Trophoblast cell (in vitro differentiated cells and primary cell): ENCODE results near the gene ULK4.

ENCODE experiments used
- DNase-seq, 2 donors: peaks; one replicate each; pipeline ENCODE4 v3.0.0-alpha.2; 2016
- H2AFZ ChIP-seq: 2 replicates; pipeline ENCODE4 v1.6.1; 2013; ENCODE audit warnings: low read length, moderate library complexity, mild to moderate bottlenecking; ENCODE audit not compliant: insufficient read depth, poor library complexity
- H2AK5ac ChIP-seq: 2 replicates; pipeline ENCODE4 v1.6.1; 2013; ENCODE audit warnings: mild to moderate bottlenecking, low read length
- H2BK120ac ChIP-seq: 2 replicates; pipeline ENCODE4 v1.6.1; 2013; ENCODE audit warnings: low read length, mild to moderate bottlenecking, moderate library complexity; ENCODE audit not compliant: insufficient read depth, poor library complexity
- H2BK12ac ChIP-seq: 2 replicates; pipeline ENCODE4 v1.6.1; 2013; ENCODE audit warnings: mild to moderate bottlenecking, low read length, moderate library complexity
- H2BK5ac ChIP-seq: 2 replicates; pipeline ENCODE4 v1.6.1; 2013; ENCODE audit warnings: low read length, low read depth, moderate library complexity, mild to moderate bottlenecking; ENCODE audit not compliant: poor library complexity
- H3K14ac ChIP-seq: 2 replicates; pipeline ENCODE4 v1.6.1; 2013; ENCODE audit warnings: mild to moderate bottlenecking, low read length
- H3K18ac ChIP-seq: 2 replicates; pipeline ENCODE4 v1.6.1; 2013; ENCODE audit warnings: mild to moderate bottlenecking, low read length
- H3K23ac ChIP-seq: 2 replicates; pipeline ENCODE4 v1.6.1; 2013; ENCODE audit warnings: low read length
- H3K27ac ChIP-seq: 2 replicates; pipeline ENCODE4 v1.5.1; 2013; ENCODE audit warnings: low read depth, mild to moderate bottlenecking, inconsistent platforms, low read length, moderate library complexity
- H3K27me3 ChIP-seq: 2 replicates; pipeline ENCODE4 v1.6.1; 2013; ENCODE audit warnings: inconsistent platforms, mild to moderate bottlenecking, low read length, moderate library complexity; ENCODE audit not compliant: insufficient read depth
- H3K36me3 ChIP-seq, 2 experiments: 1 replicate in 1 of 2; 2 replicates in 1 of 2; pipeline ENCODE4 v1.6.1; 2013; ENCODE audit warnings: low read length in 2 of 2, mild to moderate bottlenecking in 2 of 2, moderate library complexity in 1 of 2; ENCODE audit not compliant: insufficient read depth in 2 of 2, control insufficient read depth in 1 of 2
- H3K4ac ChIP-seq: 2 replicates; pipeline ENCODE4 v1.6.1; 2013; ENCODE audit warnings: low read depth, mild to moderate bottlenecking, low read length, moderate library complexity
- H3K4me1 ChIP-seq, 2 experiments: 1 replicate in 1 of 2; 2 replicates in 1 of 2; pipeline ENCODE4 v1.6.1; 2013; ENCODE audit warnings: low read length in 2 of 2, mild to moderate bottlenecking in 2 of 2, moderate library complexity in 1 of 2; ENCODE audit not compliant: insufficient read depth in 2 of 2, control insufficient read depth in 1 of 2
- H3K4me2 ChIP-seq: 2 replicates; pipeline ENCODE4 v1.6.1; 2013; ENCODE audit warnings: inconsistent platforms, mild to moderate bottlenecking, low read length, moderate library complexity
- H3K4me3 ChIP-seq: 2 replicates; pipeline ENCODE4 v1.5.1; 2013; ENCODE audit warnings: mild to moderate bottlenecking, low read depth, low read length, inconsistent platforms
- H3K79me1 ChIP-seq: one replicate; pipeline ENCODE4 v1.6.1; 2013; ENCODE audit warnings: low read length
- H3K79me2 ChIP-seq: 2 replicates; pipeline ENCODE4 v1.6.1; 2013; ENCODE audit warnings: low read length, mild to moderate bottlenecking; ENCODE audit not compliant: control insufficient read depth, insufficient read depth, poor library complexity
- H3K9ac ChIP-seq: 2 replicates; pipeline ENCODE4 v1.6.1; 2013; ENCODE audit warnings: mild to moderate bottlenecking, low read length
- H3K9me3 ChIP-seq: 2 replicates; pipeline ENCODE4 v1.6.1; 2013; ENCODE audit warnings: low read depth, mild to moderate bottlenecking, control low read depth, inconsistent platforms, low read length; ENCODE audit not compliant: insufficient read depth
- H4K12ac ChIP-seq: 2 replicates; pipeline ENCODE4 v1.6.1; 2013; ENCODE audit warnings: low read depth, mild to moderate bottlenecking, low read length, moderate library complexity
- H4K8ac ChIP-seq: 2 replicates; pipeline ENCODE4 v1.6.1; 2013; ENCODE audit warnings: low read depth, mild to moderate bottlenecking, low read length, moderate library complexity
- H4K91ac ChIP-seq: one replicate; pipeline ENCODE4 v1.6.1; 2013; ENCODE audit warnings: low read depth, mild to moderate bottlenecking, low read length, moderate library complexity
- WGBS: extraction: QIAGEN DNeasy Blood & Tissue Kit; methylation state at CpG from one replicate; pipeline ENCODE4 v1.1.7; 2013; ENCODE audit warnings: missing lambda C conversion rate; ENCODE audit not compliant: insufficient read length, insufficient coverage; ENCODE audit errors: extremely low coverage; 5-methylcytosine and 5-hydroxymethylcytosine counted together

The ULK4 gene

DNA sequence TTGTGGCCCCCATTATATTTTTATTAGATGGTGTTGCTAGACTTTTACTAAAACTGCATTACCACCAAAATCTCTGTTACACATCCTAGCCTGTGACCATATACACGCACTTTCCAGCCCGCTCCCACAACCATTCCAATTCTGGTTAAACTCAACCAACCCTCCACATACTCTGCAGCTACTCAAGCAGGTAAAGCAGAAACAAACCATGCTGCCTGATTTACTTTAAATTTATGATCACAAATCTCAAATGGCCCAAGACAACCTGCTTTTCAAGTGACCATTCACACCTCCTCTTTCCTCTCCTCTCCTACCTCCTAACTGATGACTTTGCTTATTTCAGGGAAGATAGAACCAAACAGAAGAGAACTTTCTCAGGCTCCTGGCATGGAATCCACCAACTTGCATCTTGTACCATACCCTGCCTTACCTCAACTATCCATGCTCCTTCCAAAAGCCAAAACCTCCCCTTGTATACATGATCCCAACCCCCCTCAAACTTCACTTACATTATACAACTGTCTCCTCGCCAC, 18.5 kb downstream of the ULK4 start:
- Histone ChIP-seq H3K9me3 (peaks cover 4% of the 10 kb centered on the region), H3K27me3 (no peaks in the 10 kb centered on the region), H2AK5ac (no peak overlapping the region), H3K18ac (no peak overlapping the region), H2AFZ (no peak overlapping the region), H4K8ac (no peak overlapping the region), H3K4me3 (no peak overlapping the region), H3K4me1 (no peaks in the 10 kb centered on the region), H3K79me1 (no peaks in the 10 kb centered on the region), H2BK12ac (no peak overlapping the region), H3K23ac (no peak overlapping the region), H3K14ac (no peak overlapping the region), H3K4me2 (no peak overlapping the region), H3K9ac (no peak overlapping the region), H3K79me2 (no peaks in the 10 kb centered on the region), H3K27ac (no peak overlapping the region), H4K12ac (no peak overlapping the region), H2BK5ac (no peak overlapping the region), H3K4ac (no peak overlapping the region), H3K36me3 (no peaks in the 10 kb centered on the region), H2BK120ac (no peak overlapping the region), H4K91ac (no peak overlapping the region)
- 100% methylated on average over 1 of the region's 3 CpGs for WGBS
- no peak for DNase-seq

DNA sequence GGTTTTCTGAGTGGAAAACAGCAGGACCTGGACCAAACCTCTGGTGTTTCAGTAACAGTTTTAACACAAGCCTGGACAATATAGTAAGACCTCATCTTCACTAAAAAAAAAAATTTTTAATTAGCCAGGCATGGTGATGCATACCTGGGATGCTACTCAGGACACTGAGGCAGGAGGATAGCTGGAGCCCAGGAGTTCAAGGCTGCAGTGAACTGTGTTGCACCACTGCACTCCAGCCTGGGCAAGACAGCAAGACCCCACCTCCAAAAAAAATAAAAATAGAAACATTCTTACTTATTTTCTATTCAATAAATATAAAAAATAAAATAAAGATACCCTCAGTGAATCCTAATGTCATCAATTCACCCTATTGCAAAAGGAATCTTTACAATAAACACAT, 21.5 kb downstream of the ULK4 start:
- Histone ChIP-seq H4K91ac (no peak overlapping the region), H3K27ac (no peak overlapping the region), H3K27me3 (no peaks in the 10 kb centered on the region), H2BK5ac (no peak overlapping the region), H3K9me3 (peaks cover 4% of the 10 kb centered on the region), H3K9ac (no peak overlapping the region), H3K79me1 (no peaks in the 10 kb centered on the region), H3K4ac (no peak overlapping the region), H2BK120ac (no peak overlapping the region), H2BK12ac (no peak overlapping the region), H3K18ac (no peak overlapping the region), H3K4me1 (no peaks in the 10 kb centered on the region), H3K14ac (no peak overlapping the region), H3K4me2 (no peak overlapping the region), H3K4me3 (no peak overlapping the region), H3K79me2 (no peaks in the 10 kb centered on the region), H4K8ac (no peak overlapping the region), H3K36me3 (no peaks in the 10 kb centered on the region), H3K23ac (no peak overlapping the region), H2AFZ (no peak overlapping the region), H2AK5ac (no peak overlapping the region), H4K12ac (no peak overlapping the region)
- no peak for DNase-seq

DNA sequence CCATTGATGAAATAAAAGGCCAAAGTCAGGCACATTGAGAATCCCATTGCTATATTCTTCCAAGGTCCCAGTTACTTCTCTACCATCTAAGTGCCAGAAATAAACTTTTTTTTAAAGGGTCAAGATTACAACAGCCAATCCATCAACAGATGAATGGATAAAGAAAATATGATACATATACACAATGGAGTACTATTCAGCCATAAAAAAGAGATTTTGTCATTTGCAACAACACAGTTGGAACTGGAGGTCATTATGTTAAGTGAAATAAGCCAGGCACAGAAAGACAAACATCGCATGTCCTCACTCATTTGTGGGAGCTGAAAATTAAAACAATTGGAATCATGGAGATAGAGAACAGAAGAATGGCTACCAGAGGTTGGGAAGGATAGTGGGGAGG, 25.5 kb downstream of the ULK4 start:
- Histone ChIP-seq H3K9ac (no peak overlapping the region), H3K18ac (no peak overlapping the region)

DNA sequence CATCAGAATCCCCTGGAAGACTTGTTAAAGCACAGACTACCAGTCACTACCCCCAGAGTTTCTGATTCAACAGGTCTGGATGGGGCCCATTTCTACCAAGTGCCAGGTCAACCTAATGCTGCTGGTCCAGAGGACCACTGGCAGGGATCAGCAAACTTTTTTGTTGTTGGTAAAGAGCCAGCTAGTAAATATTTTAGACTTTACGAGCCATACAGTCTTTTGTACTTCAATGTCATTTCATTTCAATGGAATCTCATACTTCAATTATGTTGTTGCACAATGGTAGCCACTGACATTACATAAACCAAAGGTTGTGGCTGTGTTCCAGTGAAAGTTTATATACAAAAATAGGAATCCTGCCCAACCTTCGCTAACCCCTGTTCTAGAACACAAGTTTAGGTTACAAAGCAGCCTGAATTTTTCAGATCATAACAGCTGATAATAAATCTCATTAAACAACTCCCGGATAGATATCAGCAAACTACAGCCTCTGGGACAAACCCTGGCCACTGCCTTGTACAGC, 28.7 kb downstream of the ULK4 start:
- Histone ChIP-seq H4K91ac (no peak overlapping the region), H4K12ac (no peak overlapping the region), H3K36me3 (no peaks in the 10 kb centered on the region), H3K27ac (no peak overlapping the region), H2AK5ac (no peak overlapping the region), H3K4me3 (no peak overlapping the region), H2BK12ac (no peak overlapping the region), H3K9ac (no peak overlapping the region), H3K79me2 (no peaks in the 10 kb centered on the region), H3K14ac (no peak overlapping the region), H3K79me1 (no peaks in the 10 kb centered on the region), H3K4me2 (no peak overlapping the region), H3K18ac (no peak overlapping the region), H2BK120ac (no peak overlapping the region), H2BK5ac (no peak overlapping the region), H3K4ac (no peak overlapping the region), H3K4me1 (no peaks in the 10 kb centered on the region), H3K27me3 (no peaks in the 10 kb centered on the region), H3K9me3 (no peaks in the 10 kb centered on the region), H4K8ac (no peak overlapping the region), H2AFZ (no peak overlapping the region), H3K23ac (no peak overlapping the region)
- WGBS = no CpG with 5 or more reads among the region's 3 CpGs
- peak in 1 of 2 donors; percentile 8 for DNase-seq

More for the DNA sequence above, 25.5 kb downstream of the ULK4 start:
- H3K79me2 ChIP-seq = no peaks in the 10 kb centered on the region
- H4K8ac ChIP-seq = no peak overlapping the region
- no peak overlapping the region for H3K4me2 ChIP-seq
- H3K27me3 ChIP-seq = no peaks in the 10 kb centered on the region
- no peak for DNase-seq
- no peaks in the 10 kb centered on the region for H3K36me3 ChIP-seq
- no peak overlapping the region for H2BK5ac ChIP-seq
- H3K27ac ChIP-seq = no peak overlapping the region
- H3K4ac ChIP-seq = no peak overlapping the region
- H3K9me3 ChIP-seq = peaks cover 4% of the 10 kb centered on the region
- H2AFZ ChIP-seq = no peak overlapping the region
- no peaks in the 10 kb centered on the region for H3K4me1 ChIP-seq
- no peak overlapping the region for H4K91ac ChIP-seq
- H2AK5ac ChIP-seq = no peak overlapping the region
- H2BK120ac ChIP-seq = no peak overlapping the region
- no peak overlapping the region for H3K14ac ChIP-seq
- H3K23ac ChIP-seq = no peak overlapping the region
- no CpG with 5 or more reads among the region's 1 CpG for WGBS
- no peaks in the 10 kb centered on the region for H3K79me1 ChIP-seq
- no peak overlapping the region for H2BK12ac ChIP-seq
- H4K12ac ChIP-seq = no peak overlapping the region
- H3K4me3 ChIP-seq = no peak overlapping the region
